GM21528 (cell line): ENCODE measurements around the gene TRIL.

ENCODE experiments used
- ATAC-seq: cut with Tn5 transposase; IDR thresholded peaks from one replicate; pipeline ENCODE4 v1.9.1; 2021; ENCODE audit warnings: mild to moderate bottlenecking, moderate library complexity; ENCODE audit not compliant: unreplicated experiment, low FRiP score

Gene TRIL

GRCh38 chr7:28958235-28958979, at the start of gene TRIL:
Gene TRIL, minus strand, starts transcription at chr7:28958330. Its CDS starts 284 bp downstream, at chr7:28958046.
- ATAC-seq, result no peak

DNA sequence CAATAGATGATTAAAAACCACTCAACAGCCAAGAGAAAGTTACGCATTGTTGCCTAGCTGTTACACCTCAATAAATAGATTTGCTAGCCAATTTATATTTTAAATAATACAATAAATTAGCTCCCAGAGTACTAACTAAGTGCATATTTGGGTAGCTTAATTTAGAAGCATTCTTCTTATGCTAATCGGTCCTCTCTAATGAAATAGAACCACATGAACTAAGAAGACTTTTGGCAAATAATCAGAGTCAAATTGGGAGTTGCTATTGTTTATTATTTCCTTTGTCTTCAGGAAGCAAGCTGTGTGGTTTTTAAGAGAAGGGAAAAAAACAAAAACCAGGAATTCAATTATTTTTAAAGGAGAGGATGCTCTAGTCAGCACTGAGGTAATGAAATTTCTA, 49.0 kb upstream of the TRIL start:
- no peak for ATAC-seq

GRCh38 chr7:29005829-29006228, 47.7 kb upstream of the TRIL start:
- no peak for ATAC-seq

GRCh38 chr7:29005406-29005805, 47.3 kb upstream of the TRIL start:
- no peak for ATAC-seq

DNA sequence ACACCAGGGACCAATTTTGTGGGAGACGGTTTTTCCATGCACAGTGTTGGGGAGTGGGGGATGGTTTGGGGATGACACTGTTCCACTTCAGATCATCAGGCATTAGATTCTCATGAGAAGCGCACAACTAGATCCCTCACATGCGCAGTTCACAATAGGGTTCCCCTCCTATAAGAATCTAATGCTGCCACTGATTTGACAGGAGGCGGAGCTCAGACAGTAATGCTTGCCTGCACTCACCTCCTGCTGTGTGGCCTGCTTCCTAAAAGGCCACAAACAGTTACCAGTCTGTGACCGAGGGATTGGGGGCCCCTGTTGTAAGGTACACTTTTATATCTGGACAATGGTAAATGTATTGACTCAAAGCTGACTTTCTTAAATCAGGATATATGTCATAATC, 45.6 kb upstream of the TRIL start:
- ATAC-seq, result no peak

DNA sequence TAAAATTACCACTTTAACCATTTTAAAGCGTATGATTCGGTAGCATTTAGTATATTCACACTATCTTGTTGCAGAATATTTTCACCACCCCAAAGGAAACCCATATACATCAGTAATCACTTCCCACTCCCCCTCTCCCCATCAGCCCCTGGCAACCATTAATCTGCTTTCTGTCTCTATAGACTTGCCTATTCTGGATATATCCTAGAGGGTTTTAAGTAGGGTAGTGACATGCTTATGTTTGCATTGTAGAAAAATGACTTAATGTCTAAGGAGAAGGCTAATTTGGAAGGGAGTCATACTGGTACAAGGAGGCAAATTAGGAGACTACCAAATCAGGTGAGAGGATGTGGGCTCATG, 42.6 kb upstream of the TRIL start:
- ATAC-seq, result no peak

DNA sequence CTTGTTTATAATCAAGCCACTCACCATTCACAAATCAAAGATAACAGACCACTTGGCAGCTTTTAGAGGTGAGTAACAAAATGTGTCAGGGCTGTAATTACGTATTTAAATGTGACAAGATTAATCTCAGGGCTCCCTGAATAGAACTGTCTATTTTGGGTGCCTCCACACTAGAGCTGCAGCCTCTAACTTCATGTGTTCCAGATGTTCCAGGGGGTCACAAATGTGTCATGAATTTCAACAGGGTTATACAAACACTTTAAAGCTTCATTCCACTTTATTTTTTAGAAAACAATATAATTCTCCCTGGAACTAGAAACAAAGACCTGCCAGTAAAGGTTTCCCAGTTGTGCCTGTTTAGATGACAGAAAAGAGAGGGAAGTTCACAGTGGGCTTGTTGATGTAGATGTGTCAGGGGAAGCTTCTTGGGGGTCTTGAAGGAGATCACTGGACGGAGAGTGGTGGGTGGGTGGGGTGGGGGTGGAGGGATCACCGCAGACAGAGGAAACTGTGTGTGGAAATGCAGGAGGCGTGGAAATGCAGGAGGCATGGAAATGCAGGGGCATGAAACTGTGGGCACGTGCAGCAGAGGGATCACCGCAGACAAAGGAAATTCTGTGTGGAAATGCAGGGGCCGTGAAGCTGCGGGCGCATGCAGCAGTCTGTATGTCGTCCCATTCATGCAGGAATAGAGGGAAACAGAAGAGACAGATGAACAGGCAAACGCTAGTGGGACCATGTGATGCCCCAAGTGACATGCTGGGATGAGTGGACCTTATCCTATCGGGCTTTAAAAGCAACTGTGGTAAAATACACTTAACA, 42.0 kb upstream of the TRIL start:
- no peak for ATAC-seq

- no peak for ATAC-seq
Observed at GRCh38 chr7:28999427-28999826, 41.3 kb upstream of the TRIL start.

DNA sequence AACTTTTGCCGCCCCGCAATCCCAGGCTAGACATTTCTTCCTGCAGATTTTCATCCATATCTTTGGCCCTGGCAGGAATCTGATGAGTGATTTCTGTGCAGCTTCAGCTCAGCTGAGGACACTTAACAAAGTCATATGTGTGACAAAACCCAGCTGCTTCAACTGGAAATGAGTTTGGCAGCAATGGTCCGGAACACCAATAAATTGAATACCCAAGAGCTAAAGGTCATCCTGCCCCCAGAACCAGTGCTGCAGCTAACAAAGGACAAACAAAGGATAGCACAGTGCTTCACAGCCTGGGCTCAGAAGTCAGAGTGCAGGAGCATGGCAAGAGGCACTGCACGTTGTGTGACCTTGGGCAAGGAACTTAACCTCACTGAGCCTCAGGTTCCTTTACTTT, 40.0 kb upstream of the TRIL start:
- ATAC-seq, result no peak

- ATAC-seq, result no peak
Observed at GRCh38 chr7:28996836-28997235, 38.7 kb upstream of the TRIL start.

DNA sequence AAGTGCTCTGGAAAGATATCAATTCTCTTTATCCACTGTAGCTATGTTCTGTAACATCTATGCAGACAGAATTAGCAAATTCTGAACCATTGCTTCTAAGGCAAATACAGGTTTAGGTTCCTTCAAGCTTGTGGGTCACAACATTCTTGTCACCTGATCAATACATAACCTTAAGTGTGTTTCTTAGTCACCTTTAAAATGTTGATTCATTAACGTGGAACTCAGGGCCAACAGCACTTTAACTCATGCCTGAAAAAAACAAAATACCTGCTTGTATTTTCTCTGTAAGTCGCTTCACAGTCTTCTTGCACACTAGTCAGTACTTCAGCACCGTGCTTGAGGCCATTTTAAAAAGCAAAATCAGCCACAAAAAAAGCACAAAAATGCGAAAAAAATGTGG, 35.2 kb upstream of the TRIL start:
- no peak for ATAC-seq

GRCh38 chr7:28992798-28993197, 34.7 kb upstream of the TRIL start:
- no peak for ATAC-seq

GRCh38 chr7:28990200-28990960, 32.2 kb upstream of the TRIL start:
- no peak for ATAC-seq

DNA sequence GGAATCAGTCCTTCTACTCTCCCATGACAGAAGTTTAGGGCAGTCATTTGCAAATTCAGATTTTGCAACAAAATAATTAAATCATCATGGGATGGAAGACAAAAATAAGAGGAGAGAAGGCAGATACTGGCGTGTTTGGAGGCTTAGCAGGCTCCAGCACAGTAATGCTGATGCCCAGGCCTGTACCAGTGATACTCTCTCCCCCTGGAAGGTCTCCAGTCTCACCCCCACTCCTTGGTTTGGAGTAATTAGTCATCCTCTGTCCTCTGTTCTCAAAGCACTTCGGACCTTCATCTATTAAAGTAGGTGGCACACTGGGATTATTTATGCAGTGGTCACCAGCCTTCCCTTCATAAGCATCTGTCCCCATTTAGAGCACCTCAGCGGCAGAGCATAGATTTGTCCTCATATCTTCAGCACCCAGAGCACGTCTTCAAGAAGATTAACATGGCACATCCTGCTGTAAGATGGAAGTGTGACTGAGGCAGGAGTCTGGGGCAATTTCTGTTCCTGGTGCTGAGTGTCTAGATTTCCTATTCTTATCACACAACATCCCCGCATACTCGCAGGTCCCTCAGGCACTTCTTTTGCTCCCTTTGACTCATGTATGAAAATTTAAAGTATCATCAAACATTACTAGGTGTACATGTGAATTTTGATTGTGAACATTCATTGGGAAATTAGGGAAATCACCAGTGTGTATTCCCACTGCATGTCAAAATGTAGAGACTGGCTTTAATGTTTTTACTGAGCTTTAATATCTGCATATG, 31.3 kb upstream of the TRIL start:
- ATAC-seq, result no peak

GRCh38 chr7:28988810-28989209, 30.7 kb upstream of the TRIL start:
- no peak for ATAC-seq

- ATAC-seq, result no peak
Observed at GRCh38 chr7:28988091-28988490, 30.0 kb upstream of the TRIL start.

DNA sequence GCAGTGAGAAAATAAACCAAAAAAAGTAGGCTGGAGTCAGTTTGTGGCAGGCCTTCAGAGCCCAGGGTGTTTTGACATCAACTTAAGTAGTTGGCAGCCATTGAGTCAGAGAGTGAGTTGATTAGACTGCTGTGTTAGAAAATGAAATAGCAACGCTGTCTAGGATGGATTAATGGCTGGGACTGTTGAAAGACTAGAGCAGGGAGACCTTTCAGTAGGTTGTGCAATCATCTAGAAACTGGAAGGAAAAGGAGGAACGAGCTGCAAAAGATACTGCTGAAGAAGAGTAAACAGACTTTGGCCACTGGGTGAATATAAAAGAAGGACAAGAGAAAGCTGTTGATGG, 28.6 kb upstream of the TRIL start:
- no peak for ATAC-seq

GRCh38 chr7:28986028-28986764, 28.1 kb upstream of the TRIL start:
- no peak for ATAC-seq

GRCh38 chr7:28984631-28985030, 26.5 kb upstream of the TRIL start:
- no peak for ATAC-seq

DNA sequence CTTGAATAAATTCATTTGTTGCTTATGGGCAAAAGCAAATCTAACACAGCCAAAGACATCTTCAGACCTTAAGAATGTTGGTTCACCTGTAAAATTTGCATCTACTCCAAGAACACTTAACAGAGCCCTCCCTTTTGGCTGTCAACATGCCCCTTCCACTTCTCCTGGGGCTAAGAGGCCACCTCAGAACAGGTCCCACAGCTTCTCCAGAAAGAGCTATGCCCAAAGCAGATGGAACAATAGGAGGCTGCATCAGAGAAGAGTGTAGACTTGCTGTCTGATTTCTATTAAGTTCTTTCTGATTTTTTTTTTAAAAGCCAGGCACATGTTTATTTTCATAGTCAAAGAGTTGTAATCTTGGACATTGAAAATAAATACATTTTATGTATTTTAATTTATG, 26.1 kb upstream of the TRIL start:
- ATAC-seq, result no peak
